ENCODE measurements around the gene IAH1.

DNA sequence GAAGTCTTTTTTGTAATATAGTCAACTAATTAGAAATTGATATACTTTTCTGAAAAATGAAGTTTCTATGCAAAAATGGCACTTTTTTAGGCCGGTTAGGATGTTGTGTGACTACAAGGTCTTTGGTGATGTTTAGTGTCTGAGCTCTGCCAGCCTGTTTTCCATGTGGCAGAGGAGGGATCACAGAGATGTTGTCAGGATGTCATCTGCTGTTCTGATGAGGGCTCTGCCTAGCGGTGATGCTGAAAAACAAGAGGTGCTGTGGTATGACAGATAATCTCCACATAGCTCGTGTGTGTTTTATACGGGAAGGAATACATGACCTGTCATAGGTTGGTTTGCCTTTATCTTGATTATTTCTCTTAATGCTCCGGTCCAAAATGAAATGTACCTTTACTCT, 12.0 kb upstream of the IAH1 start:
- TF ChIP-seq, protein P1, sequence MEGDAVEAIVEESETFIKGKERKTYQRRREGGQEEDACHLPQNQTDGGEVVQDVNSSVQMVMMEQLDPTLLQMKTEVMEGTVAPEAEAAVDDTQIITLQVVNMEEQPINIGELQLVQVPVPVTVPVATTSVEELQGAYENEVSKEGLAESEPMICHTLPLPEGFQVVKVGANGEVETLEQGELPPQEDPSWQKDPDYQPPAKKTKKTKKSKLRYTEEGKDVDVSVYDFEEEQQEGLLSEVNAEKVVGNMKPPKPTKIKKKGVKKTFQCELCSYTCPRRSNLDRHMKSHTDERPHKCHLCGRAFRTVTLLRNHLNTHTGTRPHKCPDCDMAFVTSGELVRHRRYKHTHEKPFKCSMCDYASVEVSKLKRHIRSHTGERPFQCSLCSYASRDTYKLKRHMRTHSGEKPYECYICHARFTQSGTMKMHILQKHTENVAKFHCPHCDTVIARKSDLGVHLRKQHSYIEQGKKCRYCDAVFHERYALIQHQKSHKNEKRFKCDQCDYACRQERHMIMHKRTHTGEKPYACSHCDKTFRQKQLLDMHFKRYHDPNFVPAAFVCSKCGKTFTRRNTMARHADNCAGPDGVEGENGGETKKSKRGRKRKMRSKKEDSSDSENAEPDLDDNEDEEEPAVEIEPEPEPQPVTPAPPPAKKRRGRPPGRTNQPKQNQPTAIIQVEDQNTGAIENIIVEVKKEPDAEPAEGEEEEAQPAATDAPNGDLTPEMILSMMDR (IDR thresholded peaks at IDR 0.05): no peak
- TF ChIP-seq EP300 (IDR thresholded peaks at IDR 0.05) (no peak), BHLHE40 (IDR thresholded peaks at IDR 0.05; ENCODE audit: low read depth, low read length) (no peak)
